CD4-positive, alpha-beta T cell treated with Interleukin-15 for 4 hours (primary cell): Measurements from ENCODE around the gene PDC.
"Not testable (repeated sequence)": the region's sequence is repeated elsewhere in the genome, so short reads cannot be mapped to it uniquely, and the experiment has no call there.

ENCODE experiments used
- DNase-seq: peaks from one replicate; pipeline ENCODE4 v3.0.0-alpha.2; 2020; ENCODE audit warnings: low spot score

The PDC gene

GRCh38 chr1:186465491-186465890, 4.6 kb upstream of the PDC start:
- not testable (repeated sequence) for DNase-seq

GRCh38 chr1:186463926-186464325, 3.0 kb upstream of the PDC start:
- no peak for DNase-seq

DNA sequence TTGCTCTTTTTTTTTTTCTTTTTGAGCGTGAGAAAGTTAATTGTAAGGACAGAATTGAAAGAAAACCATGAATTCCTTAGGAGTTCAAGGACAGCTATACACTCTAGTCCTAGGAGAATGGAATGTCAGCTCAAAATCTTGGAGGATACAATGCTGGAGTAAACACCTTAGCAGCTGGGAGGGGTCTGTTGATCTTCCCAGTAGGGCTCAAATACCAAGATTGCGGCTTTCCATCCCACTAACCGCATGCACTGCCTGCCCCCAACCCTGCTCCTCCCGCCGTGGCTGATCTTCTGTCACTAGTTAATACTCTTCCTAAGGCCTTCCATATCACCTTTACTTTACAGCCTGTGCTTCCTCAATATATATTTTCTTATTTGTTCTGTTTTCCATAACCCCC, 2.6 kb upstream of the PDC start:
- DNase-seq, result no peak

GRCh38 chr1:186459161-186459560, 1.8 kb downstream of the PDC start:
- not testable (repeated sequence) for DNase-seq

- no peak for DNase-seq
Observed at GRCh38 chr1:186456729-186457255, 4.1 kb downstream of the PDC start.

- no peak for DNase-seq
Observed at GRCh38 chr1:186454981-186455380, 5.9 kb downstream of the PDC start.

DNA sequence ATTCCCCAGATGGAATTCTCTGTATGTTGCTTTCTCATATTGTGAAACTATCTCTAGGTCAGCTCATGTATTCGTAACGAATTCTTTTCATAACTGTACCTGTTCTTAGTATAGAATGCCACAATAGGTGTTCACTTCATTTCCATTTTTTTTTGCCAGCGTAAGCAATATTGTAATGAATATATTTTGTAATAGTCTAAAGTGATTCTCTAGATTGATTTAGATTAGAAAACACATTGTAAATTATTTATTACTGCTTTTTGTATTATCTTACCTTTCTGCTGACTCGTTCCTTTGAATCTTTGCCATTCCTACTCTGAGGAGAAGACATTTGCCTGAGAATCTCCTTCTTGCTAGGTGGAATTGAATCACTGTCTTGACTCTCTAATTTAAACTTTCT, 14.8 kb downstream of the PDC start:
- DNase-seq, result no peak

DNA sequence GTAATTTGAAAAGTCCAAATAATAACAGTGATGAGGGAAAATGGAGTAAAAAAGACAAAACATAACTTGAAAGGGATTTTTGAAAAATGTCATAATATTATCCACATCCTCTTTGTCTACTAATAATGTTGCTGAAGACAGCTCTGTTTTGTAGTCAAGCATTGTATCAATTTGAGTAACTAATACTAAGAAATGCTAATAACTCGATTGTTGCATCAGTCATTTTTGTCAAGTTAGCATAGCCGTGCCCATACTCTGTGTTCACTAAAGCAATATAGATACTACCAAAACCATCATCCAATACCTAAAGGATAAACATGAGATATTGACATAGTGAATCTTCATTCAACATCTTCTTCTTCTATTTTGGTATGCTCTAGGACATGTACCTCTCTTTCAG, 17.3 kb downstream of the PDC start:
- no peak for DNase-seq

DNA sequence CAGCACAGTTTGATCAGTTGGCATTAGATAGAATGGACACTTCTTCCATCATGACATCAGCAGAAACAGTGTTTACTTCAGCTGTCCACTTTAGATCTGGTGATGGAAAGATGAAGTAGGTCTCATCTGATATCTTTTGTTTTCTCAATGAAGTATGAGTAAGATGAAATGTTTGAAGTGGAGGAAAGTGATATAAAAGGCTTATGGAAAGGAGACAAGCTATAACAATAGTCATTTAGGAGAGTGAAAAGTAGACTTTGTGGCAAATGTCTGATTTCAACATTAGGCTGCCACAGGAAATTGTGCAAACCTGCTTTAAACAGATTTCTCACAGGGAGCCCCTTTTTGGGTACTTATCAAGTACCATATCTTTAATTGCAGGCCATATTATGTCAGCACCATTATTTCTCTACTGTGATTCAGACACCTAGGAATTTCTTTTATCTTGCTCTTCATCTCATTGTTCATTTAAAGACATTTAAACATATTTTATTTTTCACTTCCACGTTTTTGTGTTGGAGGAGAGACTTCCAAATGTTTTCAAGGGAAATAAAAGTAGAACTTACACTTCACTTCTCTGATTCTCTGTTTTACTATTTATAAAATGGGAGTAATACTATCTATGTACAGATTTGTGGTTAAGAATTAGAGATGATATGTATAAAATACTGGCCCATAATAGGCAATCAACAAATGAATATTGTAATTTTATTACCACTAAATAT, 18.1 kb downstream of the PDC start:
- no peak for DNase-seq

GRCh38 chr1:186440584-186440983, 20.3 kb downstream of the PDC start:
- DNase-seq, result no peak

DNA sequence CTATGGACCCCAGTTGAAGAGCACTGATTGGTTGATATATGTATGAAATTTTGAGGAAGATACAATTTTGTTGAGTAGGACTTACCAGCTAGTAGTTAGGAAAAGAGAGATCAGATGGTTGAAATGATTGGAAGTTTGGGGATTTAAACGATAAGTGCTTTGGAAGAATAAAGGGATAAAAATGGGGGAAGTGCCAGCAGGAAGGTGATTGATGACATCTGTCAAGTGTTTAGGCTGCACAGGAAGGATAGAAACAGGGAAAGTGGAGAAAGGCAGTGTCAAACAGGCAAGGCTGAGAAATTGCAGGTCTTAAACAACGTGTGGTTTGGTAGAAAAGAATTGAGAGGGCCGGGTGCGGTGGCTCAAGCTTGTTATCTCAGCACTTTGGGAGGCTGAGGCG, 22.3 kb downstream of the PDC start:
- no peak for DNase-seq

DNA sequence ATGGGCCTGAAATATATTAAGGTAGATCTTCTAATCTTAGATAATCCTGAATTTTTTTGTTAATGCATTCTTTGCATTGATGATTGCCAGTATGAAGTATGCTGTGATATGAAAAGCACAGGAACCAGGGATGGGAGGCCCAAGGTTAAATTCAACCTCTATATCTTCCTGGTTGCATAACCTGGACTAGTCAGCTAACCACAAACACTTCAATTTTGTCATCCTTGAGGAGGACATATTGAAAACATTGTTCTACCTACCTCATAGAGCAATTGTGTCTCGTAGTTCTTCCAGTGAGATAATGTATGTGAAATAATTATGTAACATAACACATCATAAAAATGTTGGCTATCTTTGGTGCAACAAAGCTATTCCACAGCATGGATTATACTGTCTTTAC, 25.6 kb downstream of the PDC start:
- no peak for DNase-seq

DNA sequence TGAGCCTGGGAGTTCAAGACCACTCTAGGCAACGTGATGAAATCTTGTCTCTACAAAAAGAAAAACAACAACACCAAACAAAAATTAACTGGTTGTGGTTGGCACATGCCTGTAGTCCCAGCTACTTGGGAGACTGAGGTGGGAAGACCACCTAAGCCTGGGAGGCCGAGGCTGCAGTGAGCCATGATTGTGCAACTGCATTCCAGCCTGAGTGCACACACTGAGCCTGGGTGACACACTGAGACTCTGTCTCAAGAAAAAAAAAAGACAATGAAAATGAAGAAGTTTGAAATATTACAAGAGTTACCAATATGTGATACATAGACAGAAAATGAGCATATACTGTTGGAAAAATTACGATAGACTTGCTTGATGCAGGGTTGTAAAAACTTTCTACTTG, 31.9 kb downstream of the PDC start:
- no peak for DNase-seq

GRCh38 chr1:186426118-186426517, 34.8 kb downstream of the PDC start:
- DNase-seq, result no peak

- no peak for DNase-seq
Observed at GRCh38 chr1:186424539-186424938, 36.4 kb downstream of the PDC start.

DNA sequence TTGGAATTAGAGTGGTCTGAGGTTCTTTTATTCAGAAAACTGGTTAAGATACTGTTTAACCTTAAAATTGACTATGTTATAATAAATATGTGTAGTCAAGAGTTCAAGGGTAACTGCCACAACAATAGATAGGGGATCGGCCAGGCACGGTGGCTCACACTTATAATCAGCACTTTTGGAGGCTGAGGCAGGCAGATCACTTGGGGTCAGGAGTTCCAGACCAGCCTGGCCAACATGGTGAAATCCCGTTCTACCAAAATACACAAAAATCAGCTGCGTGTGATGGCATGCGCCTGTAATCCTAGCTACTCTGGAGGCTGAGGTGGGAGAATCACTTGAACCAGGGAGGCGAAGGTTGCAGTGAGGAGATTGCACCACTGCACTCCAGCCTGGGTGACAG, 39.5 kb downstream of the PDC start:
- DNase-seq, result no peak

DNA sequence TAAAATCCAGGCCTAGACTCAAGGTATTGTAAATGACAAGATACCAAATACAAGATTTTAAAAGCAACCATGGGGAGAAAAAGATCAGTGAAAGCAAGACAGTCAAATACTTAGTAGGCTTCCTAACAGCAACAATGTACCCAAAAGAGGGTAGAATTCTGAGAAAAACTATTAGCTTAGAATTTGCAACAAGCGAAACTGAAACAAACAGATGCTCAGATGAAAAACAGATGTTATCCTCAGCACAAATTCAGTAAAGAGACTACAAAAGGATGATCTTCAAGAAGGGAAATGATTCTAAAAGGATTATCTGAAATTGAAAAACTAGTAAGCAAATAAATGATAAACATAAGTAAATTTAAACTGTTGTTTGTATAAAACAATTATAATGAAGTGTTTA, 40.0 kb downstream of the PDC start:
- DNase-seq, result peak; percentile 10

DNA sequence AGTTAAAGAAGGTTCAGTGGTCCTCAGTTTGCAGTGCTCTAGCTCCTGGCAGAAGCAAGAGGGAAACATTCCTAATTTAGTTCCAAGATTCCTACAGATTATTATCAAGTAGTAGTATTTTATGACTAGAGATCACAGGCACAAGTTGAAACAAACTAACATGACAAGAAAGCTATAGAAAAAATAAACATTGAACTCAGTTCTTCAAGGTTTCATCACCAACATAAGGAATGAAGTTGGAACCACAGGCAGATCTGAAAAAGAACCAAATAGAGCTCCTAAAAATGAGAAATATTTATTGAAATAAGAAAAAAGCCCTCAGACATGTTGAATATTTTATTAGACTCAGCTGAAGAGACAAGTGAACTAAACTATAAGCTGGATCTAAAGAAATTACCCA, 40.6 kb downstream of the PDC start:
- DNase-seq, result no peak

GRCh38 chr1:186418503-186418902, 42.4 kb downstream of the PDC start:
- no peak for DNase-seq

- DNase-seq, result no peak
Observed at GRCh38 chr1:186413319-186413718, 47.6 kb downstream of the PDC start.

DNA sequence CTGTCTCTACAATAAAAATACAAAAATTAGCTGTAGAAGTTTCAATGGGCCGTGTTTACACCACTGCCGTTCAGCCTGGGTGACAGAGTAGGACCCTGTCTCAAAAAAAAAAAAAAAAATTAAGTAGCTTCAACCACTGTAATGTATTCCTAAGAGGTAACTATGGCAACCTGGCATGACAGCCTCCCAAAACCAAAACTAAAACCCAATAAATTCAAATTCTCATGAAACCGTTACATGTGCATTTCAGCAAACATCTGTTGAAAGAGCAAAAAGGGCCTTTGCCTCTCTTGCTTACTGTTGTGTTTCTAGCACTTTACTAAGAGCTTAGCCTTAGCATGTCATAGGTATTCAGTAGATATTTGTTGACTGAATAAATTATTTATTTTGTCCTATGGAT, 51.8 kb downstream of the PDC start:
- DNase-seq, result no peak

GRCh38 chr1:186404454-186405051, 56.4 kb downstream of the PDC start:
- DNase-seq, result peak; percentile 48

GRCh38 chr1:186403632-186404031, 57.3 kb downstream of the PDC start:
- no peak for DNase-seq

- DNase-seq, result not testable (repeated sequence)
Observed at GRCh38 chr1:186401446-186401845, 59.5 kb downstream of the PDC start.
